Ishikawa (cell line): ENCODE results near the gene GAS2L1.

ENCODE experiments used
- CEBPB ChIP-seq: IDR thresholded peaks from 2 replicates; pipeline ENCODE4 v1.6.1; 2012
- CREB1 ChIP-seq: IDR thresholded peaks from 2 replicates; pipeline ENCODE4 v1.6.1; 2012; ENCODE audit warnings: low read depth
- EGR1 ChIP-seq: IDR thresholded peaks from 2 replicates; pipeline ENCODE4 v1.6.1; 2012
- EP300 ChIP-seq: IDR thresholded peaks from 2 replicates; pipeline ENCODE4 v1.6.1; 2012; ENCODE audit warnings: borderline replicate concordance
- FOXM1 ChIP-seq: IDR thresholded peaks from 2 replicates; pipeline ENCODE4 v1.6.1; 2012; ENCODE audit warnings: low read depth, borderline replicate concordance
- NFIC ChIP-seq: IDR thresholded peaks from 2 replicates; pipeline ENCODE4 v1.6.1; 2012
- RAD21 ChIP-seq: IDR thresholded peaks from 2 replicates; pipeline ENCODE4 v1.6.1; 2012; ENCODE audit warnings: low read depth
- TAF1 ChIP-seq: IDR thresholded peaks from 2 replicates; pipeline ENCODE4 v1.6.1; 2012; ENCODE audit warnings: low read depth, mild to moderate bottlenecking
- TCF12 ChIP-seq: IDR thresholded peaks from 2 replicates; pipeline ENCODE4 v1.6.1; 2012; ENCODE audit warnings: low read depth
- TEAD4 ChIP-seq: IDR thresholded peaks from 2 replicates; pipeline ENCODE4 v1.6.1; 2012
- YY1 ChIP-seq: IDR thresholded peaks from 2 replicates; pipeline ENCODE4 v1.6.1; 2012; ENCODE audit warnings: low read depth
- ZBTB7A ChIP-seq: IDR thresholded peaks from 2 replicates; pipeline ENCODE4 v1.6.1; 2012; ENCODE audit warnings: low read depth
- TF ChIP-seq, protein P1 (sequence below): IDR thresholded peaks from 2 replicates; pipeline ENCODE4 v1.6.1; 2012
- TF ChIP-seq, protein P2 (sequence below): IDR thresholded peaks from 2 replicates; pipeline ENCODE4 v1.6.1; 2012; ENCODE audit warnings: low read depth, mild to moderate bottlenecking
- TF ChIP-seq, protein P3 (sequence below): IDR thresholded peaks from 2 replicates; pipeline ENCODE4 v1.6.1; 2012

The GAS2L1 gene

DNA sequence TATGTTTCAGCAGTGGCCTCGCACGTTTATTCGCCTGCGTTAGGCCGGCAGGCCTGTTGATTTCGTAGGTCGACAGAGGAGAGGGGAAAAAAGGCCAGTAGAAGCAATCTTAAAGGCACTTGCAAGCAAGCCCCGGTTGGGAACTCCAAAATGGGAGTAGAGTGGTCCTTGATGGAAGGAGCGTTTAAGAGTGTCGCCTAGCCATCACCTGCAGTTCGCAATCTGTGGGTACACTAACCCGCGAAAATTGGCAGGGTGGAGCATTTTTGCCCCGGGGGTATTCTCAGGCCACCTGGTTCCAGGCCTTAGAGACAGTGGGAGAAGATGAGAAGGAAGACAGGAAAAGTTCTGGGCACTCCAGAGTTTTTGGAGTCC lies 37.2 kb upstream of the GAS2L1 start:
- TF ChIP-seq, protein P1, sequence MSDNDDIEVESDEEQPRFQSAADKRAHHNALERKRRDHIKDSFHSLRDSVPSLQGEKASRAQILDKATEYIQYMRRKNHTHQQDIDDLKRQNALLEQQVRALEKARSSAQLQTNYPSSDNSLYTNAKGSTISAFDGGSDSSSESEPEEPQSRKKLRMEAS = no peak
- TF ChIP-seq EP300 (no peak), TAF1 (no peak), TEAD4 (no peak), NFIC (no peak), FOXM1 (no peak), YY1 (no peak), ZBTB7A (no peak), TCF12 (no peak), EGR1 (no peak), RAD21 (no peak)
- TF ChIP-seq, protein P2, sequence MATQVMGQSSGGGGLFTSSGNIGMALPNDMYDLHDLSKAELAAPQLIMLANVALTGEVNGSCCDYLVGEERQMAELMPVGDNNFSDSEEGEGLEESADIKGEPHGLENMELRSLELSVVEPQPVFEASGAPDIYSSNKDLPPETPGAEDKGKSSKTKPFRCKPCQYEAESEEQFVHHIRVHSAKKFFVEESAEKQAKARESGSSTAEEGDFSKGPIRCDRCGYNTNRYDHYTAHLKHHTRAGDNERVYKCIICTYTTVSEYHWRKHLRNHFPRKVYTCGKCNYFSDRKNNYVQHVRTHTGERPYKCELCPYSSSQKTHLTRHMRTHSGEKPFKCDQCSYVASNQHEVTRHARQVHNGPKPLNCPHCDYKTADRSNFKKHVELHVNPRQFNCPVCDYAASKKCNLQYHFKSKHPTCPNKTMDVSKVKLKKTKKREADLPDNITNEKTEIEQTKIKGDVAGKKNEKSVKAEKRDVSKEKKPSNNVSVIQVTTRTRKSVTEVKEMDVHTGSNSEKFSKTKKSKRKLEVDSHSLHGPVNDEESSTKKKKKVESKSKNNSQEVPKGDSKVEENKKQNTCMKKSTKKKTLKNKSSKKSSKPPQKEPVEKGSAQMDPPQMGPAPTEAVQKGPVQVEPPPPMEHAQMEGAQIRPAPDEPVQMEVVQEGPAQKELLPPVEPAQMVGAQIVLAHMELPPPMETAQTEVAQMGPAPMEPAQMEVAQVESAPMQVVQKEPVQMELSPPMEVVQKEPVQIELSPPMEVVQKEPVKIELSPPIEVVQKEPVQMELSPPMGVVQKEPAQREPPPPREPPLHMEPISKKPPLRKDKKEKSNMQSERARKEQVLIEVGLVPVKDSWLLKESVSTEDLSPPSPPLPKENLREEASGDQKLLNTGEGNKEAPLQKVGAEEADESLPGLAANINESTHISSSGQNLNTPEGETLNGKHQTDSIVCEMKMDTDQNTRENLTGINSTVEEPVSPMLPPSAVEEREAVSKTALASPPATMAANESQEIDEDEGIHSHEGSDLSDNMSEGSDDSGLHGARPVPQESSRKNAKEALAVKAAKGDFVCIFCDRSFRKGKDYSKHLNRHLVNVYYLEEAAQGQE = no peak
- TF ChIP-seq, protein P3, sequence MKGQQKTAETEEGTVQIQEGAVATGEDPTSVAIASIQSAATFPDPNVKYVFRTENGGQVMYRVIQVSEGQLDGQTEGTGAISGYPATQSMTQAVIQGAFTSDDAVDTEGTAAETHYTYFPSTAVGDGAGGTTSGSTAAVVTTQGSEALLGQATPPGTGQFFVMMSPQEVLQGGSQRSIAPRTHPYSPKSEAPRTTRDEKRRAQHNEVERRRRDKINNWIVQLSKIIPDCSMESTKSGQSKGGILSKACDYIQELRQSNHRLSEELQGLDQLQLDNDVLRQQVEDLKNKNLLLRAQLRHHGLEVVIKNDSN = no peak

DNA sequence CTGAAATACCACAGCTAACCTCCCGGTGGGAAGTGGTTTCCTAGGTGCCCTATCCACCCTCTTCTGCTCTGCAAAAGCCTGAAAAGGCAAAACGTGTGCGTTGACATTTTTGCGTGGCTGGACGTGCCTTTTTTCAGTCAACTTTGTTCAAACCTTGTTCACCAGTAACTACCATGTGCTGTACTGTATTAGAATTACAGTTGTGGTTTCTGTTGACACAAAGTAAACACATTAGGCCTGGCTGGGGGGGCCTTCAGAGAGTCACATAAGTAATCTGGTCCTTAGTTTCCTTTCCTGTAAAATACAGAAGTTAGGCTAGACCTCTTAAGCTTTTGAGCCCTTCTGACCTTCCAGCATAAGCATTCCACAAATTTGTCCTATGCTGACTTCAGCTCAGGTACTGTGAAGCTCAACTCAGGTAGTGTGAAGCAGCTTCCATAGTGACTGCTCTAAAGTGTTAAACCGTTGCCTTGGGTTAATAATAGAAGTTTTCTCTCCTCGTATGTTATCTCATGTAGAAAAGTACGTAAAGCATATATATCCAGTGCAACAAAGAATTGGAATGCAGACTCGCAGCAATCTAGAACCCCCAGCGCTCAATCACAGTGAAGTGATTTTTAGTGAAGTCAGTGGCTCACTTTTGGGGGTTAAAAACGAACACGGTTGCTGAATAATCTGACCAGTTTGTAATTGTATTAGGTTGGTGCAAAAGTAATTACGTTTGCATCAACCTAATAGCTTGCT lies 36.5 kb upstream of the GAS2L1 start:
- TF ChIP-seq TAF1 = no peak
- no peak for TF ChIP-seq CEBPB
- TF ChIP-seq NFIC = no peak
- TF ChIP-seq TEAD4 = no peak
- TF ChIP-seq, protein P3 = no peak
- TF ChIP-seq ZBTB7A = no peak

DNA sequence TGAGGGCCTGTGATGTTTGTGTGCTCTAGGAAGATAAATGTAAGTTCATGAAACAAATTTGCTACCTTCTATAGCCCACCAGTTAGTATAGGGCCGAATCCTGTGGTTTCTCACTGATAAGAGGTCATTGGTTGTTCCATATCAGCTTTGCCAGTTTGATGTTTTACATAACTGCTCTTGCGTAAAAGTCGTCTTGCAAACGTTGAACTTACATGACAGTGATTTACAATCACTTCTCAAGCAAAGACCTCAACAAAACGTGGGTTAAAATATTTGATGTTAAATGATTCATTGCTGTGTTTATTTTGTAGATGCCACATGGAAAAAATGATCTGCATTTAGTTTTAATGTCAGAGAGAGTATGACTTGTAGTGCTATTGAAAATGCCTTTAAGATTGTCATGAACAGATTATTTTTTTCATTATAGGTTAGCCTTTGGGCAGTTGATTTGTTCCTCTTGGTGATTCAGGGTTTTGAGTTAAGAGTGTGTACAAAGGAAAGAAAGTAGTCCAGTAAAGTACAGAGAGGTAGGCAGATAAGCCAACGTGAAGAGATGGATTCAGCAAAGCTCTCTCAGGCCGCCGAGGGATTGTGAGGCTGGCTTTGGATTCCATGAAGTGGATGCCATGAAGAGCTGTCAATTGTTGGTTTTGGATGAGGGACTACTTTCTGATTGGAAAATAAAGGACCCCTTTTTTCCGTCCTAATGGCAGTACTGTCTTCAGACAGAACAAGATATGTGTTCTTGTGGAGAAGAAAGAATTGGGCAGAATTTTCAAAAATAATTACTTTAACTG lies 35.8 kb upstream of the GAS2L1 start:
- TF ChIP-seq TCF12 (no peak), TAF1 (no peak), FOXM1 (no peak), RAD21 (no peak), EGR1 (no peak), TEAD4 (no peak), ZBTB7A (no peak), EP300 (no peak)
- TF ChIP-seq, protein P3 = no peak
- TF ChIP-seq, protein P1 = no peak

DNA sequence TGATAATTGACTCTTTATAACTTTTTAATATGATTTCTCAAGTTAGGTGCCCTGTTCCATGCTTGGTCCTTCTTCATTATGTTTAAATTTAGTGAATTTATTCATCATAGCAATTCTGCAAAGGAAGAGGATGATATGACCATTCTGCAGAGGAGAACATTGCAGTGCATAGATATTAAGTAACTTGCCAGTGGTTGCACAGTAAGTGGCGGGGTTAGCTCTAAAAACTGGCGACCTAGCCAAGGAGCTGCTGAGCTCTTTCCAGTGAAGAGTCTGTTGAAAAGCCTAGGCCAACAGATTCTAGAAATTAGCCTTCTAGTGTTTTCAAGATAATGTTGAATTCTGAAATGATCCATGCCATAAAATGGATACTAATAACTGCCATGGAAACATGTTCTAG lies 33.8 kb upstream of the GAS2L1 start:
- TF ChIP-seq, protein P3 = no peak
- TF ChIP-seq CEBPB (no peak), NFIC (no peak), TAF1 (no peak), EGR1 (no peak), TEAD4 (no peak), EP300 (no peak), YY1 (no peak), ZBTB7A (no peak), FOXM1 (no peak), CREB1 (no peak), TCF12 (no peak)
- TF ChIP-seq, protein P1 = no peak
- TF ChIP-seq, protein P2 = no peak
